Dendritic cell treated with granulocyte-macrophage colony-stimulating factor and Interleukin-4, amounts not matched to agents 40 ng/mL and 50 ng/mL, for 4 days (primary cell): Measurements from ENCODE around the gene SMIM26.

Source experiments
- H3K27ac Mint-ChIP-seq: one replicate; pipeline ENCODE4 v1.8.0; 2022; ENCODE audit warnings: mild to moderate bottlenecking, mixed read lengths
- H3K27me3 Mint-ChIP-seq: one replicate; pipeline ENCODE4 v1.8.0; 2022; ENCODE audit warnings: mild to moderate bottlenecking, mixed read lengths
- H3K36me3 Mint-ChIP-seq: one replicate; pipeline ENCODE4 v1.8.0; 2022; ENCODE audit warnings: low read depth, mixed read lengths
- H3K4me1 Mint-ChIP-seq: one replicate; pipeline ENCODE4 v1.8.0; 2022; ENCODE audit warnings: low read depth, mixed read lengths
- H3K4me3 Mint-ChIP-seq: one replicate; pipeline ENCODE4 v1.8.0; 2022; ENCODE audit warnings: mild to moderate bottlenecking, moderate library complexity, mixed read lengths
- H3K9me3 Mint-ChIP-seq: one replicate; pipeline ENCODE4 v1.8.0; 2022; ENCODE audit warnings: mixed read lengths
- intact Hi-C: fragments of 100-400 bp; cut with micrococcal nuclease; formaldehyde crosslinking; loops from one replicate; pipeline ENCODE4 v1.15.0; 2022

The SMIM26 gene

GRCh38 chr20:18596270-18596669, 29.0 kb downstream of the SMIM26 start:
- Mint-ChIP-seq H3K4me1 (no peaks in the 10 kb centered on the region), H3K27ac (no peak overlapping the region), H3K27me3 (no peaks in the 10 kb centered on the region), H3K4me3 (no peak overlapping the region), H3K9me3 (no peaks in the 10 kb centered on the region), H3K36me3 (peaks cover 42% of the 10 kb centered on the region)
- intact Hi-C loops: no loop called here

- Mint-ChIP-seq H3K27me3 (no peaks in the 10 kb centered on the region), H3K4me3 (no peak overlapping the region), H3K9me3 (no peaks in the 10 kb centered on the region), H3K27ac (no peak overlapping the region), H3K36me3 (peaks cover 20% of the 10 kb centered on the region), H3K4me1 (peaks cover 6% of the 10 kb centered on the region)
- intact Hi-C loops: no loop called here
Observed at GRCh38 chr20:18609741-18610140, 42.5 kb downstream of the SMIM26 start.

DNA sequence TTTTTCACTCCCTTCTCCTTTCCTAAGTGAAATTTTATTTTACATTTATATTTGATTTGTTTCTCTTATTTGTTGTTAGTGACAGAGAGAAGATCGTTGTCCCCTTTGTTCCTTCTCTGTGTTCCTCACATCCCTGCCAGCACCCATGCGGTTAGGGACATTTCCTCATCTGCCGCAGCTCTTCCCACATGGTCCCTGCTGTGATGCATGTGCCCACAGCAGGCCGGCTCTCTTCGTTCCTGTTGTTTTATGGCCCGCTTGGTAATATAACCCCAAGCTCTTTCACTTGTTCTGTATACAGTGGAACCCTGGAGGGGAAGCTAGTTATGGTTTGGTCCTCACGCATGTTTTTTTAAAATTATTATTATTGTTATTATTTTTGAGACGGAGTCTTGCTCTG, 44.3 kb downstream of the SMIM26 start:
- Mint-ChIP-seq H3K27ac (no peak overlapping the region), H3K9me3 (no peaks in the 10 kb centered on the region), H3K4me3 (no peak overlapping the region), H3K36me3 (peaks cover 23% of the 10 kb centered on the region), H3K4me1 (peaks cover 6% of the 10 kb centered on the region), H3K27me3 (no peaks in the 10 kb centered on the region)
- intact Hi-C loops: no loop called here

- Mint-ChIP-seq H3K4me3 (no peak overlapping the region), H3K9me3 (no peaks in the 10 kb centered on the region), H3K27ac (no peak overlapping the region), H3K27me3 (no peaks in the 10 kb centered on the region), H3K36me3 (peaks cover 27% of the 10 kb centered on the region), H3K4me1 (peaks cover 6% of the 10 kb centered on the region)
- intact Hi-C loops: no loop called here
Observed at GRCh38 chr20:18613553-18613952, 46.3 kb downstream of the SMIM26 start.

DNA sequence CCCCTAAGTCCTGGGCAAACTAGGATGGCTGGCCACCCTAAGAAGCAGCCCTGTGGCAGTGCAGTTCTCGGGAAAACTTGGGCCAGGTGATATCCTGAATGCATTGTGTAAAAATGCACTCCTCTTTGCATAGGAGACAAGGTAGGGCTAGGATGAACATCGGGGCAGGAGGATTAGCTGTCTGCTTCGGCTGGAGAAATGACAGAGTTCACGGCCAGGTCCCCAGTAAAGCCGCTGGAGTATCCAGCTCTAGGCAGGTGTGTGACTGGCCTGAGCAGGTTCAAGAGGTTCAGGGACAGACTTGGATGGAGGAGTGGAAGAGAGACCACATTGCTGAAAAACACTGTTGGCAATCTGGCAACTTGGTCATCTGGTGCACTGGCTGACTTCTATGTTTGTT, 47.0 kb downstream of the SMIM26 start:
- intact Hi-C loops: no loop called here
- H3K27me3 Mint-ChIP-seq: no peaks in the 10 kb centered on the region
- H3K4me1 Mint-ChIP-seq: peaks cover 6% of the 10 kb centered on the region
- H3K27ac Mint-ChIP-seq: peak overlapping the region; percentile 22
- no peak overlapping the region for H3K4me3 Mint-ChIP-seq
- no peaks in the 10 kb centered on the region for H3K9me3 Mint-ChIP-seq
- peaks cover 29% of the 10 kb centered on the region for H3K36me3 Mint-ChIP-seq

- Mint-ChIP-seq H3K36me3 (peaks cover 23% of the 10 kb centered on the region), H3K4me3 (no peak overlapping the region), H3K4me1 (peaks cover 6% of the 10 kb centered on the region), H3K9me3 (no peaks in the 10 kb centered on the region), H3K27ac (no peak overlapping the region), H3K27me3 (no peaks in the 10 kb centered on the region)
- intact Hi-C loops: no loop called here
Observed at GRCh38 chr20:18615020-18615650, 47.9 kb downstream of the SMIM26 start.
